ENCODE data around the gene FOXRED2. TPM values are rescaled to one million over a fixed set of nuclear protein-coding genes. Genes with fewer than 3 reads are reported as not detected.

The FOXRED2 gene
- total RNA-seq, 3 donors from 2014 or later (not counting 1 experiment from before 2014, with no cell fraction given), result 1.7 to 2.0 (median 1.9) TPM

DNA sequence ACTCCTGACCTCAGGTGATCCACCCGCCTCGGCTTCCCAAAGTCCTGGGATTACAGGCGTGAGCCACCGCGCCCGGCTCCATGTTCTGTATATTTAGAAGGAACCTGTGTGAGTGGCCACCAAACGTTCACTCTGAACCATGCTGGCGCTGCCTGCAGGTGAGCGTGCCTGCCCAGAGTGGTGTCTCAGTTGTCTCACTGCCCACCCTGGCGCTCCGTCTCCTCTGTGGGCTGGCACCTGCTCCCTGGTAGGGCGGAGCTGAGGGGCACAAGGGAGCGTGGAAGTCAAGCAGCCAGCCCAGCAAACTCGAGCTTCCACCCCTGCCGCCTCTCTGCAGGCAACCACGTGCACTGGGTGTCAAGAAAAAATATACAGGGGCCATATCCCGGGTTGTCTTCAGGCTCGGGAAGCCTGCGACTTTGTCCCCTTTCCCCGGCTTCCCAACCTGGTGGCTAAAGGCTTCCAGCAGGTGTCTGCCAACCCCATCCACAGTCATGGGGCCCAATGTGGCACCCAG is 42.1 kb downstream of the FOXRED2 start:
- Histone ChIP-seq H3K9me3 (ENCODE audit: control insufficient read depth, insufficient read depth, low read length) (no peaks in the 10 kb centered on the region), H3K27me3 (ENCODE audit: control insufficient read depth, insufficient read depth, low read length) (no peaks in the 10 kb centered on the region), H3K27ac (ENCODE audit: low read length) (no peak overlapping the region), H3K4me1 (ENCODE audit: control insufficient read depth, insufficient read depth, low read length) (peaks cover 16% of the 10 kb centered on the region), H3K36me3 (ENCODE audit: control insufficient read depth, insufficient read depth, low read length) (peaks cover 9% of the 10 kb centered on the region), H3K4me3 (ENCODE audit: low read length) (no peak overlapping the region)
- H3K27ac Mint-ChIP-seq, result no peak overlapping the region
- TF ChIP-seq, protein P1, sequence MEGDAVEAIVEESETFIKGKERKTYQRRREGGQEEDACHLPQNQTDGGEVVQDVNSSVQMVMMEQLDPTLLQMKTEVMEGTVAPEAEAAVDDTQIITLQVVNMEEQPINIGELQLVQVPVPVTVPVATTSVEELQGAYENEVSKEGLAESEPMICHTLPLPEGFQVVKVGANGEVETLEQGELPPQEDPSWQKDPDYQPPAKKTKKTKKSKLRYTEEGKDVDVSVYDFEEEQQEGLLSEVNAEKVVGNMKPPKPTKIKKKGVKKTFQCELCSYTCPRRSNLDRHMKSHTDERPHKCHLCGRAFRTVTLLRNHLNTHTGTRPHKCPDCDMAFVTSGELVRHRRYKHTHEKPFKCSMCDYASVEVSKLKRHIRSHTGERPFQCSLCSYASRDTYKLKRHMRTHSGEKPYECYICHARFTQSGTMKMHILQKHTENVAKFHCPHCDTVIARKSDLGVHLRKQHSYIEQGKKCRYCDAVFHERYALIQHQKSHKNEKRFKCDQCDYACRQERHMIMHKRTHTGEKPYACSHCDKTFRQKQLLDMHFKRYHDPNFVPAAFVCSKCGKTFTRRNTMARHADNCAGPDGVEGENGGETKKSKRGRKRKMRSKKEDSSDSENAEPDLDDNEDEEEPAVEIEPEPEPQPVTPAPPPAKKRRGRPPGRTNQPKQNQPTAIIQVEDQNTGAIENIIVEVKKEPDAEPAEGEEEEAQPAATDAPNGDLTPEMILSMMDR (IDR thresholded peaks at IDR 0.05), result no peak
- no peak overlapping the region for H3K4me3 Mint-ChIP-seq
- WGBS (ENCODE audit: insufficient coverage), result 76% methylated on average over 20 of the region's 20 CpGs
- H3K9me3 Mint-ChIP-seq, result no peaks in the 10 kb centered on the region
- intact Hi-C loops (cut with micrococcal nuclease), result no loop called here
- peaks cover 7 to 10% of the 10 kb centered on the region in 2 donors for H3K4me1 Mint-ChIP-seq
- no peaks in the 10 kb centered on the region for H3K36me3 Mint-ChIP-seq
- H3K27me3 Mint-ChIP-seq (ENCODE audit: low read depth in 2 of 2), result no peaks in the 10 kb centered on the region
- DNase-seq (no peak), ATAC-seq (no peak)

DNA sequence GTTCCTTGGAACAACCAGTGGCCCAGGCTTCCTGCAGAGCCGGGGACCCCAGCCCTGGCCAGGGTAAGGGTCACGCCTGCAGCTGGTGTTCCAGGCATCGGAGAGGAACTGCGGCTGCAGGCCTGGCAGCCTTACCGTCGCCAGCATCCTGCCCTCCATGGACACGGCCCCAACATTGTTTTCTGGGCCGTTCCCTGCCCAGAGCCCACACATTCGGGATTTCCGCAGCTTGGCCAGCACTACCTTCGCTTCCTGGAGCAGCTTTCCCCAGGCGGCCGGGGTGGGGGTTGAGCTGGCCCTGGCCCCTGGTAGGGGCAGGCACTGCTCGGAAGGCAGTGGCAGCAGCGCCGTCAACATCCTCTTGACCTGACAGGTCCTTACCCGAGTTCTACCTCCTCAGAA is 43.1 kb downstream of the FOXRED2 start:
- Histone ChIP-seq H3K4me1 (ENCODE audit: control insufficient read depth, insufficient read depth, low read length) (peaks cover 16% of the 10 kb centered on the region), H3K27ac (ENCODE audit: low read length) (no peak overlapping the region), H3K36me3 (ENCODE audit: control insufficient read depth, insufficient read depth, low read length) (peaks cover 9% of the 10 kb centered on the region), H3K4me3 (ENCODE audit: low read length) (no peak overlapping the region), H3K27me3 (ENCODE audit: control insufficient read depth, insufficient read depth, low read length) (no peaks in the 10 kb centered on the region), H3K9me3 (ENCODE audit: control insufficient read depth, insufficient read depth, low read length) (no peaks in the 10 kb centered on the region)
- 83% methylated on average over 17 of the region's 17 CpGs for WGBS (ENCODE audit: insufficient coverage)
- ATAC-seq (no peak), DNase-seq (no peak)
- Mint-ChIP-seq H3K27ac (no peak overlapping the region), H3K9me3 (no peaks in the 10 kb centered on the region), H3K4me1 (peaks cover 7 to 10% of the 10 kb centered on the region in 2 donors), H3K27me3 (ENCODE audit: low read depth in 2 of 2) (no peaks in the 10 kb centered on the region), H3K36me3 (no peaks in the 10 kb centered on the region), H3K4me3 (no peak overlapping the region)
- TF ChIP-seq, protein P1 (IDR thresholded peaks at IDR 0.05), result no peak
- intact Hi-C loops (cut with micrococcal nuclease), result no loop called here

- Histone ChIP-seq H3K27ac (ENCODE audit: low read length) (no peak overlapping the region), H3K36me3 (ENCODE audit: control insufficient read depth, insufficient read depth, low read length) (peaks cover 3% of the 10 kb centered on the region), H3K9me3 (ENCODE audit: control insufficient read depth, insufficient read depth, low read length) (no peaks in the 10 kb centered on the region), H3K27me3 (ENCODE audit: control insufficient read depth, insufficient read depth, low read length) (no peaks in the 10 kb centered on the region), H3K4me1 (ENCODE audit: control insufficient read depth, insufficient read depth, low read length) (peaks cover 8% of the 10 kb centered on the region), H3K4me3 (ENCODE audit: low read length) (no peak overlapping the region)
- no peak overlapping the region for H3K4me3 Mint-ChIP-seq
- H3K27me3 Mint-ChIP-seq (ENCODE audit: low read depth in 2 of 2), result no peaks in the 10 kb centered on the region
- DNase-seq (no peak), ATAC-seq (no peak)
- no peaks in the 10 kb centered on the region for H3K9me3 Mint-ChIP-seq
- TF ChIP-seq, protein P1 (IDR thresholded peaks at IDR 0.05), result no peak
- WGBS (ENCODE audit: insufficient coverage), result 77% methylated on average over 16 of the region's 16 CpGs
- H3K36me3 Mint-ChIP-seq, result no peaks in the 10 kb centered on the region
- no peak overlapping the region for H3K27ac Mint-ChIP-seq
- intact Hi-C loops (cut with micrococcal nuclease), result no loop called here
- peaks cover 4 to 5% of the 10 kb centered on the region in 2 donors for H3K4me1 Mint-ChIP-seq
Measured at GRCh38 chr22:36461665-36462649, 44.9 kb downstream of the FOXRED2 start.
